Activated gamma-delta T cell treated with anti-CD3 and anti-CD28 coated beads, Interleukin-2, amount 50 U/mL, for 16 hours (primary cell): ENCODE results near the gene TBXAS1.

ENCODE experiments used
- DNase-seq: peaks from one replicate; pipeline ENCODE4 v3.0.0-alpha.2; 2020; ENCODE audit warnings: low read depth

The TBXAS1 gene

GRCh38 chr7:139982927-139983920 lies 154.2 kb downstream of the TBXAS1 start:
- DNase-seq, result no peak

GRCh38 chr7:139984642-139985539 lies 155.8 kb downstream of the TBXAS1 start:
- DNase-seq, result no peak

- no peak for DNase-seq
Measured at GRCh38 chr7:139985811-139986210, 156.7 kb downstream of the TBXAS1 start.

- no peak for DNase-seq
Measured at GRCh38 chr7:139987691-139988516, 158.8 kb downstream of the TBXAS1 start.

- no peak for DNase-seq
Measured at GRCh38 chr7:139989366-139990141, 160.5 kb downstream of the TBXAS1 start.

GRCh38 chr7:139990142-139990535 lies 161.1 kb downstream of the TBXAS1 start:
- no peak for DNase-seq

- DNase-seq, result no peak
Measured at GRCh38 chr7:139990571-139991268, 161.7 kb downstream of the TBXAS1 start.

- DNase-seq, result no peak
Measured at GRCh38 chr7:139991269-139991666, 162.2 kb downstream of the TBXAS1 start.

- DNase-seq, result no peak
Measured at GRCh38 chr7:139991911-139992310, 162.8 kb downstream of the TBXAS1 start.

- DNase-seq, result no peak
Measured at GRCh38 chr7:139992353-139993044, 163.4 kb downstream of the TBXAS1 start.

- DNase-seq, result no peak
Measured at GRCh38 chr7:139993169-139993568, 164.1 kb downstream of the TBXAS1 start.

- DNase-seq, result no peak
Measured at GRCh38 chr7:139993592-139993991, 164.5 kb downstream of the TBXAS1 start.

- no peak for DNase-seq
Measured at GRCh38 chr7:139994356-139994755, 165.3 kb downstream of the TBXAS1 start.

- DNase-seq, result no peak
Measured at GRCh38 chr7:139995017-139995915, 166.2 kb downstream of the TBXAS1 start.

GRCh38 chr7:139998572-139998971 lies 169.5 kb downstream of the TBXAS1 start:
- no peak for DNase-seq

GRCh38 chr7:139999516-139999915 lies 170.5 kb downstream of the TBXAS1 start:
- no peak for DNase-seq

- no peak for DNase-seq
Measured at GRCh38 chr7:140000666-140001268, 171.7 kb downstream of the TBXAS1 start.

- no peak for DNase-seq
Measured at GRCh38 chr7:140003913-140004382, 174.9 kb downstream of the TBXAS1 start.
